Loucy (cell line): Measurements from ENCODE around the gene CDKN2D.
"Not testable (repeated sequence)": the region's sequence is repeated elsewhere in the genome, so short reads cannot be mapped to it uniquely, and the experiment has no call there.

Source experiments
- H2AFZ ChIP-seq: fragments of 200-600 bp; sonication (generic); 2 replicates; pipeline ENCODE4 v1.6.0; 2016; ENCODE audit warnings: antibody characterized with exemption, mild to moderate bottlenecking, low read length, moderate library complexity
- H3F3A ChIP-seq: fragments of 200-600 bp; 2 replicates; pipeline ENCODE4 v1.6.0; 2016; ENCODE audit warnings: antibody characterized with exemption, low read depth, mild to moderate bottlenecking
- H3K27me3 ChIP-seq: fragments of 200-600 bp; sonication (generic); 2 replicates; pipeline ENCODE4 v1.6.1; 2014; ENCODE audit warnings: low read length, mild to moderate bottlenecking; ENCODE audit not compliant: insufficient read depth, poor library complexity, severe bottlenecking
- H3K36me3 ChIP-seq: fragments of 200-600 bp; sonication (generic); 2 replicates; pipeline ENCODE4 v1.6.1; 2016; ENCODE audit warnings: low read length; ENCODE audit not compliant: insufficient read depth
- H3K4me1 ChIP-seq: fragments of 200-600 bp; sonication (generic); 2 replicates; pipeline ENCODE4 v1.5.1; 2014; ENCODE audit warnings: low read length, mild to moderate bottlenecking; ENCODE audit not compliant: insufficient read depth, poor library complexity, severe bottlenecking
- H3K4me2 ChIP-seq: fragments of 200-600 bp; sonication (generic); 2 replicates; pipeline ENCODE4 v1.6.0; 2014; ENCODE audit warnings: antibody characterized with exemption, low read length, low read depth, mild to moderate bottlenecking; ENCODE audit not compliant: poor library complexity, severe bottlenecking
- H3K4me3 ChIP-seq: fragments of 200-600 bp; sonication (generic); 2 replicates; pipeline ENCODE4 v1.5.1; 2014; ENCODE audit warnings: low read length, mild to moderate bottlenecking, mixed read lengths; ENCODE audit not compliant: poor library complexity, severe bottlenecking
- H3K79me2 ChIP-seq: fragments of 200-600 bp; sonication (generic); 2 replicates; pipeline ENCODE4 v1.6.1; 2014; ENCODE audit warnings: low read length; ENCODE audit not compliant: insufficient read depth
- H3K9ac ChIP-seq: fragments of 200-600 bp; sonication (generic); 2 replicates; pipeline ENCODE4 v1.6.0; 2014; ENCODE audit warnings: mild to moderate bottlenecking, low read depth, low read length, moderate library complexity; ENCODE audit not compliant: poor library complexity, severe bottlenecking
- H3K9me2 ChIP-seq: fragments of 200-600 bp; sonication (generic); replicated peaks from 2 replicates; pipeline ENCODE4 v1.6.1; 2016; ENCODE audit warnings: low read depth, low read length, mixed read lengths
- H3K9me3 ChIP-seq: fragments of 200-600 bp; sonication (generic); 2 replicates; pipeline ENCODE4 v1.6.1; 2014; ENCODE audit warnings: mild to moderate bottlenecking, antibody characterized with exemption, low read length, low read depth; ENCODE audit not compliant: insufficient read depth
- H4K20me1 ChIP-seq: fragments of 200-600 bp; sonication (generic); 2 replicates; pipeline ENCODE4 v1.6.0; 2014; ENCODE audit warnings: antibody characterized with exemption, low read length, mild to moderate bottlenecking; ENCODE audit not compliant: insufficient read depth, poor library complexity, severe bottlenecking
- CTCF ChIP-seq: fragments of 200-600 bp; sonication (generic); conservative IDR thresholded peaks from 2 replicates; pipeline ENCODE4 v1.5.1; 2014; ENCODE audit warnings: mild to moderate bottlenecking, antibody characterized with exemption, low read length
- EZH2phosphoT487 ChIP-seq: fragments of 200-600 bp; IDR thresholded peaks from 2 replicates; pipeline ENCODE4 v1.6.1; 2018; ENCODE audit warnings: antibody characterized with exemption, mild to moderate bottlenecking, moderate library complexity, borderline replicate concordance

Gene CDKN2D

GRCh38 chr19:10551698-10552301 lies 17.0 kb downstream of the CDKN2D start:
- Histone ChIP-seq H3K4me3 (peak overlapping the region; percentile 58), H3K36me3 (peaks cover 66% of the 10 kb centered on the region; the same call in 1 of the 2 replicates), H4K20me1 (no peaks in the 10 kb centered on the region), H3F3A (peaks cover 36% of the 10 kb centered on the region), H3K9me3 (no peaks in the 10 kb centered on the region), H3K27me3 (no peaks in the 10 kb centered on the region), H3K79me2 (peaks cover 63% of the 10 kb centered on the region), H3K9ac (peak overlapping the region; percentile 78), H3K9me2 (no peaks in the 10 kb centered on the region), H2AFZ (no peak overlapping the region), H3K4me2 (peak overlapping the region; percentile 77), H3K4me1 (peaks cover 57% of the 10 kb centered on the region)
- TF ChIP-seq CTCF (peak; percentile 43; the same call in 1 of the 2 replicates), EZH2phosphoT487 (no peak)

DNA sequence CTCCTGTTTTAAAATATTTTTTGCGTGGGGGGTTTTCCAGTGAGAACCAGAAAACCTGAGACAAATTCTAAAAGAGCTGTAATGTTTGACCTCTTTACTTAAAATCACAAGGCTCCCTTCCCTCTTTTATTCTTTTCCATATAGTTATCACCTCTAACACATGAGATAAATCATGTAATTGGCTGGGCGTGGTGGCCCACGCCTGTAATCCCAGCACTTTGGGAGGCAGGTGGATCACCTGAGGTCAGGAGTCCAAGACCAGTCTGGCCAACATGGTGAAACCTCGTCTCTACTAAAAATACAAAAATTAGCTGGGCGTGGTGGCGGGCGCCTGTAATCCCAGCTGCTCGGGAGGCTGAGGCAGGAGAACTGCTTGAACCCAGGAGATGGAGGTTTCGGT lies 17.8 kb downstream of the CDKN2D start:
- H3K9me2 ChIP-seq, H3K9me3 ChIP-seq, H3K27me3 ChIP-seq, H3K4me3 ChIP-seq, H2AFZ ChIP-seq, H4K20me1 ChIP-seq, H3K9ac ChIP-seq, H3K4me2 ChIP-seq: not testable (repeated sequence)
- H3K36me3 ChIP-seq = peaks cover 63% of the 10 kb centered on the region; the same call in 1 of the 2 replicates
- H3F3A ChIP-seq = peaks cover 36% of the 10 kb centered on the region
- peaks cover 66% of the 10 kb centered on the region for H3K79me2 ChIP-seq
- peaks cover 55% of the 10 kb centered on the region for H3K4me1 ChIP-seq

DNA sequence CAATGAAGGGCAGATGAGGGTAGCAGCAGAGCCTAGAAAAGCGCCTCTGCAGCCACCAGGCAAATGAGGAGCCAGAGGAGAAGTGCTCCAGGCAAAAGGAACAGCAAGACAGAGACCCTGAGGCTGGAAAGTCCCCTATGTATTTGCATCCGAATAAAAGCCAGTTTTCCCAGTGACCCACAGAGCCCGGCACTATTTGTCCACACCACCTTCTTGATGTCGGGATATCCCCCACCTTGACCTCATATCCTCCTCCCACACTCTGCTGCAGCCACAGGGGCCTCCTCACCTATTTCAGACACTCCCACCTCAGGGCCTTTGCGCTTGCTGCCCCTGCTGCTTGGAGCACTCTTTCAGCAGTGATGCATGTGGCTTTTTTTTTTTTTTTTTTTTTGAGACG lies 18.4 kb downstream of the CDKN2D start:
- no peaks in the 10 kb centered on the region for H3K9me3 ChIP-seq
- H3K4me3 ChIP-seq = no peak overlapping the region
- no peak overlapping the region for H3K4me2 ChIP-seq
- H3K27me3 ChIP-seq = no peaks in the 10 kb centered on the region
- H3K4me1 ChIP-seq = peaks cover 55% of the 10 kb centered on the region
- H3K9me2 ChIP-seq = no peaks in the 10 kb centered on the region
- H2AFZ ChIP-seq = no peak overlapping the region
- H3K36me3 ChIP-seq = peaks cover 57% of the 10 kb centered on the region; the same call in 1 of the 2 replicates
- H4K20me1 ChIP-seq = peaks cover 7% of the 10 kb centered on the region
- peaks cover 66% of the 10 kb centered on the region for H3K79me2 ChIP-seq
- TF ChIP-seq EZH2phosphoT487 = no peak
- no peak for TF ChIP-seq CTCF
- H3F3A ChIP-seq = peaks cover 30% of the 10 kb centered on the region
- no peak overlapping the region for H3K9ac ChIP-seq

- Histone ChIP-seq H3K9me2 (no peaks in the 10 kb centered on the region), H4K20me1 (peaks cover 12% of the 10 kb centered on the region), H3K4me3 (no peak overlapping the region), H3F3A (peaks cover 24% of the 10 kb centered on the region), H3K9me3 (no peaks in the 10 kb centered on the region), H3K4me2 (no peak overlapping the region), H3K4me1 (peaks cover 49% of the 10 kb centered on the region), H3K27me3 (no peaks in the 10 kb centered on the region), H3K79me2 (peaks cover 68% of the 10 kb centered on the region), H2AFZ (no peak overlapping the region), H3K9ac (no peak overlapping the region), H3K36me3 (peaks cover 54% of the 10 kb centered on the region; the same call in 1 of the 2 replicates)
- TF ChIP-seq CTCF (no peak), EZH2phosphoT487 (no peak)
Observed at GRCh38 chr19:10549733-10550132, 19.0 kb downstream of the CDKN2D start.
